GM21528 (cell line): ENCODE results near the gene IFNL4.

Experiments
- ATAC-seq: cut with Tn5 transposase; IDR thresholded peaks from one replicate; pipeline ENCODE4 v1.9.1; 2021; ENCODE audit warnings: mild to moderate bottlenecking, moderate library complexity; ENCODE audit not compliant: unreplicated experiment, low FRiP score

Gene IFNL4

DNA sequence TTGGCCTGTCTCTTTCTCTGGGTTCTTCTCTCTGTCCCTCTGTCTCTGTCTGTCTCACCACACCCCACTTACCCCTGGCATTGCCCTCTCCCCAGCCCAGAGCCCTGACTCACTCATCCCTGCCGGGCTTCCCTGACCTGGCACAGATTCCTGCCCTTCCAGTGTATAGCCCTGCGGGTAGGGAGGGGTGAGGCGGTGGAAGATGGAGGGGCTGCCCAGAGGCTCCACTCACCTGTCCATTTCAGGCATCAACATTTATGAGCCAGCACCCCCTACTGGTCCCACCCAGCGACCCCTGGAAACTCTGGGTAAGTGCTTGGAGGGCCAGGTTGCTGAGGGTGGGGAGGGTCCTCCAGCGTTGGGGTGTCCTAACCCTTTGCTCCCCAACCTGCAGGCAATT is 50.8 kb downstream of the IFNL4 start:
- no peak for ATAC-seq

DNA sequence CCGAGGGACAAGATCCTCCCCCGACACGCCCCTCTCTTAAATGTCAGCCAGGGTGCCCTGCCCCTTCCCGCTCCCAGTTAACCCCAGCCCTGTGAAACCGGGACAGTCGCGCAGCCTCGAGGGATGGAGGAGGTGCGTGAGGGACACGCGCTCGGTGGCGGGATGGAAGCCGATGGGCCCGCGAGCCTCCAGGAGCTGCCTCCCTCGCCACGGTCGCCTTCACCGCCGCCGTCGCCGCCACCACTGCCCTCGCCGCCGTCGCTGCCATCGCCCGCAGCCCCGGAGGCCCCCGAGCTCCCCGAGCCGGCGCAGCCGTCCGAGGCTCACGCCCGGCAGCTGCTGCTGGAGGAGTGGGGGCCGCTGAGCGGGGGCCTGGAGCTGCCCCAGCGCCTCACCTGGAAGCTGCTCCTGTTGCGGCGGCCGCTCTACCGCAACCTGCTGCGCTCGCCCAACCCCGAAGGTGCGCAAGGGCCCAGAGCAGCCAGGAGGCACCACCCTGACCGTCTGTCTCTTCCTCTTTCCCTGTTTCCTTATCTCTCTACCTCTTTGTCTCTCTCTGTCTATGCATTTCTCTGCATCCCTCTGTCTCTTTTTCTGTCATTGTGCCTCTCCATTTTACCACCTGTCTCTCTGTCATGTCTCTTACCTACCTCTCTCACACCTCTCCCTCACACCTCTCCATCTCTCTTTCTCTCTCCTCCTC is 51.6 kb downstream of the IFNL4 start, which contains the start of gene NCCRP1:
Gene NCCRP1 (plus strand): TSS at position 105 of the 703 bp plus-strand sequence. CDS start 19 bp downstream, at position 124.
- no peak for ATAC-seq

DNA sequence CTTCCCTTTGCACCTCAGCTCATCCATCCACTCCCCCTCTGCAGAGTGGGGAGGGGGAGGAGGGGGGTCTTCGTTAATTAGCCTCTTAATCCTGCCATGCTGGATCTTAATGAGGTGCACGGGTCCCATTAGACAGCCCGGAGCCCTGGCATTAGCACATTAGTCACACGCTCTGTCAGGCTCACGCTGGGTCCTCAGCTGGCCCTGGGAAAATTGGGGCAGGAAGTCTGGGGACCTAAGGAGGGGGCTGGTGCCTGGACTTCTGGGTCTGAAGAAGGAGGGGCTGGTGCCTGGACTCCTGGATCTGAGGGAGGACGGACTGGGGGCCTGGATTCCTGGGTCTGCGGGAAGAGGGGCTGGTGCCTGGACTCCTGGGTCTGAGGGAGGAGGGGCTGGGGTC is 52.3 kb downstream of the IFNL4 start:
- no peak for ATAC-seq
